K562 (cell line): ENCODE data around the gene FIZ1. TPM values are rescaled to one million over a fixed set of nuclear protein-coding genes. Genes with fewer than 3 reads are reported as not detected.

Experiments
- FIP1L1 ChIP-seq: fragments of 200-400 bp; formaldehyde crosslinking; IDR thresholded peaks from 2 replicates; pipeline ENCODE4 v1.6.1; 2018; ENCODE audit warnings: mild to moderate bottlenecking, low read depth, low read length; ENCODE audit not compliant: poor library complexity, severe bottlenecking
- HMGN3 ChIP-seq: IDR thresholded peaks from 2 replicates; pipeline ENCODE4 v1.6.1; 2011; ENCODE audit warnings: borderline replicate concordance, low read depth, mild to moderate bottlenecking, mixed read lengths, low read length; ENCODE audit not compliant: insufficient read length; ENCODE audit errors: extremely low read depth
- HNRNPL ChIP-seq: fragments of 200-400 bp; formaldehyde crosslinking; IDR thresholded peaks from 2 replicates; pipeline ENCODE4 v1.6.1; 2017; ENCODE audit warnings: low read depth, mild to moderate bottlenecking, low read length
- KDM1A ChIP-seq, 2 experiments: fragments of 450-650 bp; IDR thresholded peaks; 2 replicates each; pipeline ENCODE4 v1.6.1; 2016; ENCODE audit warnings: mild to moderate bottlenecking in 2 of 2
- MBD1 ChIP-seq: fragments of 250-450 bp; sonication (Bioruptor Pico); IDR thresholded peaks from 2 replicates; pipeline ENCODE4 v1.8.0; 2022; ENCODE audit warnings: inconsistent platforms
- PHF20 ChIP-seq: fragments of 450-650 bp; IDR thresholded peaks from 2 replicates; pipeline ENCODE4 v1.6.1; 2018; ENCODE audit not compliant: partially characterized antibody
- POLR2G ChIP-seq: fragments of 200-400 bp; formaldehyde crosslinking; IDR thresholded peaks from 2 replicates; pipeline ENCODE4 v1.6.1; 2017; ENCODE audit warnings: low read depth, mild to moderate bottlenecking, antibody characterized with exemption, low read length, moderate library complexity
- REST ChIP-seq, 2 experiments: fragments of 450-650 bp; formaldehyde crosslinking in 1 of 2; IDR thresholded peaks; 2 replicates each; pipeline versions ENCODE4 v1.4.0 to v1.6.1; 2014 to 2020; ENCODE audit warnings: mild to moderate bottlenecking in 2 of 2, borderline replicate concordance in 1 of 2, low read depth in 1 of 2
- SMAD3 ChIP-seq: fragments of 450-650 bp; formaldehyde crosslinking; conservative IDR thresholded peaks from 2 replicates; pipeline ENCODE4 v1.4.0; 2020; ENCODE audit warnings: mild to moderate bottlenecking
- ZBTB33 ChIP-seq: sonication (generic); formaldehyde crosslinking; IDR thresholded peaks from 2 replicates; pipeline ENCODE4 v1.8.1; 2023; ENCODE audit warnings: mild to moderate bottlenecking, missing genetic modification reagents
- polyA plus RNA-seq, 8 experiments: library from polyadenylated mRNA; depleted of rRNA in 4 of 8; stranded (reverse) in 5 of 8; unstranded in 3 of 8; fragments of >200 nt; fragmentation: Nextera tagmentation in 2 of 8; fragmentation: Illumina TruSeq in 1 of 8; extraction: Ambion mirVana in 2 of 8; extraction: Trizol in 1 of 8; gene quantifications; 2 replicates each; pipeline versions ENCODE4 v1.2.1 to v1.2.3, GENCODE V29; 2011 to 2014; ENCODE audit warnings: inconsistent platforms in 1 of 8, missing spikeins in 1 of 8
- total RNA-seq, 7 experiments: library from RNA; depleted of rRNA in 6 of 7; stranded (reverse); fragments of >200 nt in 6 of 7; fragmentation: Illumina TruSeq in 2 of 7; extraction: Trizol in 2 of 7; gene quantifications; 2 replicates each; pipeline versions ENCODE4 v1.2.1 to v1.2.3, GENCODE V29; 2011 to 2021; ENCODE audit warnings: low replicate concordance in 1 of 7

The FIZ1 gene
- total and polyA plus RNA-seq, 9 of the 15 experiments (the other 6 are each of a cell fraction or from before 2014, with no cell fraction given): 0.79 to 17.5 (median 5.5) TPM

GRCh38 chr19:55642153-55643002 is 43.1 kb upstream of the FIZ1 start (continued):
- TF ChIP-seq REST (IDR thresholded peaks at IDR 0.05; ENCODE audit: borderline replicate concordance): no peak
- 0 out of 2 replicates have a peak, but pooled peaks have one; percentile 29 for TF ChIP-seq REST (CRISPR knock-in tag; IDR thresholded peaks at IDR 0.05; ENCODE audit: low read depth)
- TF ChIP-seq FIP1L1: no peak
- TF ChIP-seq PHF20: no peak
- TF ChIP-seq HNRNPL: peak; percentile 83
- peak; percentile 13 for TF ChIP-seq HMGN3
- peak; percentile 87 to 89; a peak in 2 of 4 replicates for TF ChIP-seq KDM1A (IDR thresholded peaks at IDR 0.05)
- TF ChIP-seq POLR2G: peak; percentile 80
- peak; percentile 87 for TF ChIP-seq ZBTB33
- 0 out of 2 replicates have a peak, but pooled peaks have one; percentile 21 for TF ChIP-seq SMAD3
- TF ChIP-seq MBD1 (CRISPR knock-in tag): peak; percentile 29; the same call in 1 of the 2 replicates
